HG03521 (cell line): ENCODE results near the gene SLC39A11.
"Not testable (repeated sequence)": the region's sequence is repeated elsewhere in the genome, so short reads cannot be mapped to it uniquely, and the experiment has no call there.

ENCODE experiments used
- ATAC-seq: cut with Tn5 transposase; IDR thresholded peaks from one replicate; pipeline ENCODE4 v1.9.1; 2021; ENCODE audit warnings: mild to moderate bottlenecking, moderate library complexity; ENCODE audit not compliant: unreplicated experiment

The SLC39A11 gene

GRCh38 chr17:72766761-72767356 lies 325.6 kb downstream of the SLC39A11 start:
- no peak for ATAC-seq

DNA sequence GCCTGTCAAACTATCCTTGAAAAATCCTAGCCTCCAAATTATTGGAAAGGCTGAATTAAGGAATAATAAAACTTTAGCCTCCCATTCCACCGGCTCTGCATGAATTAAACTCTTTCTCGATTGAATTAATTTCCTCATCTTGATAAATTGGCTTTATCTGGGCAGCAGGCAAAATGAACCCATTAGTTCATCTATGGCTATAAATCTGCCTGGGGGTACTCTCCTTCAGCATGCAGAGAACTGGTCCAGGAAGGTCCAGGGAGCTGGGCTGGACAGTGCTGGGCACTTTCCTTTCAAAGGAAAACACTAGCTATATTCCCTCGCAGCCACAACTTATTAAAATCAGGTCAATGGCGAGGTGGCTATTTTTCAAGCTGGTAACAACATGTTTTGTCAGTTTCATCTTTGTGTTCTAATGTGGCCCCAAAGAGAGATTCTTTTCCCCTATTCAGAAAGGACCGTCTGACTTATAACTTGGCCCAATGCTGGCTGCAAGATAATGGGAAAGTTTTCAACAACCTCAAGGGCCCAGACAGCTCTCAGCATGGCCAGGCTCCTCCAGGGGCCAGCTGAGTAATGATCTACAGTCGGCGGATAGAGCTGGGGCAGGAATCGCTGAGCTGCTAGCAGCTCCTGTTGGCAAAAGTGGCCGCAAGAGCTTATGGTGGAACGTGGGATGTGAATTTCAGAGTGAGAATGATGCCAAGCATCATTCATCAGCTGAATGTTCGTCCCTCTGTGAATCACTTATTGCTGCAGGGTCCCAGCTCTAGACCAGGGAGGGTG lies 326.9 kb downstream of the SLC39A11 start:
- ATAC-seq, result no peak

- ATAC-seq, result no peak
Observed at GRCh38 chr17:72764632-72765041, 327.9 kb downstream of the SLC39A11 start.

GRCh38 chr17:72763981-72764380 lies 328.5 kb downstream of the SLC39A11 start:
- ATAC-seq, result no peak

DNA sequence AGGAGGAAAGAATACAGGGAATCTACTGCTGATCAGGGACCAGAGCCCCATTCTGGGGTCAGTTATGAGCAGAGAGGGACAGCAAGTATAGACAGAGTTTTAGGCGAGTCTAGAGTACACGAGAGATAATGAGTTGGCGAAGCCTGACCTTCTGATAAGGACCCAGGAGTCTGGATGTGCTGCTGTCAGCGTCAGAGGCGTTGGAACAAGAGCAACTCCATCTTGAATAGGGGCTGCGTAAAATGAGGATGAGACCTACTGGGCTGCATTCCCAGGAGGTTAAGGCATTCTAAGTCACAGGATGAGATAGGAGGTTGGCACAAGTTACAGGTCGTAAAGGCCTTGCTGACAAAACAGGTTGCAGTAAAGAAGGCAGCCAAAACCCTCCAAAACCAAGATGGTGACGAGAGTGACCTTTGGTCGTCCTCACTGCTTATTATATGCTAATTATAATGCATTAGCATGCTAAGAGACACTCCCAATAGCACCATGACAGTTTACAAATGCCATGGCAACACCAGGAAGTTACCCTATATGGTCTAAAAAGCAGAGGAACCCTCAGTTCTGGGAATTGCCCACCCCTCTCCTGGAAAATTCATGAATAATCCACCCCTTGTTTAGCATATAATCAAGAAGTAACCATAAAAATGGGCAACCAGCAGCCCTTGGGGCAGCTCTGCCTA lies 330.5 kb downstream of the SLC39A11 start:
- not testable (repeated sequence) for ATAC-seq

DNA sequence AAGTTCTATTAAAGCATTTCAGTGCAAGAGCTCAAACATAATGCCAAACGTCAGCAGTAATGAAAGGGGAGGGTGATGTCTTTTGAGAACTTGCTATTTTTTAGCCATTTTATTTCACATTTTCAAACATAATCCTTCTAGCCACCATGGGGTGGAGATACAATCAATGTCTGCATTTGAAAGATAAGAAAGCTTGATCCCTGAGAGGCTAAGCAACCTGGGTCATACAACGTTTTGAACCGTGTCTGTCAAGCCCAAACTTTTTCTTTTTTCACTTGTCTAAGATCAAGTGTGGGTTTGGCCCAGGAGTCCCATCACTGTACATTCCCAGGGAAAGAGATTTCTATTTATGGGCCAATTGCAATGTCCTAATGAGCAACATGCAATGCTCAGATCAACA lies 331.1 kb downstream of the SLC39A11 start:
- ATAC-seq, result no peak

DNA sequence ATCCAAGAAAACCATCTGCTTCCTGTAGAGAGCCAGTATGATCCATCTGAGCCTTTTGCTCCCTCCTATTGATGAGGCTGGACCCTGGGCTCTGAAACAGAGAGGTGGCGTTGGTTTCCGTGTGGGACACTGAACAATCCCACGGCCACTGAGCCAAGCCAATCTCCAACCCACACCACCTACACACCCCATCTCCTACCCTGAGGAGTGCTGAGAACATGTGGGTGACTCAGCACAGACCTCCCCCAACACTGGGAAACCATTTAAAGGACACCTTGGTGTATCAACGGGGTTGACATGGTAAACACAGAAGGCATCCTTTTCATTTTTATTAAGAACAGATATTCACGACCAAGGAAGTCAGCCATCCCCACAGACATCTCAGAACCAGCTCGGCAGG lies 332.1 kb downstream of the SLC39A11 start:
- ATAC-seq, result no peak

- ATAC-seq, result no peak
Observed at GRCh38 chr17:72759301-72759700, 333.2 kb downstream of the SLC39A11 start.

- ATAC-seq, result no peak
Observed at GRCh38 chr17:72756256-72756655, 336.2 kb downstream of the SLC39A11 start.

- no peak for ATAC-seq
Observed at GRCh38 chr17:72754513-72754912, 338.0 kb downstream of the SLC39A11 start.

- ATAC-seq, result no peak
Observed at GRCh38 chr17:72751746-72752145, 340.7 kb downstream of the SLC39A11 start.

DNA sequence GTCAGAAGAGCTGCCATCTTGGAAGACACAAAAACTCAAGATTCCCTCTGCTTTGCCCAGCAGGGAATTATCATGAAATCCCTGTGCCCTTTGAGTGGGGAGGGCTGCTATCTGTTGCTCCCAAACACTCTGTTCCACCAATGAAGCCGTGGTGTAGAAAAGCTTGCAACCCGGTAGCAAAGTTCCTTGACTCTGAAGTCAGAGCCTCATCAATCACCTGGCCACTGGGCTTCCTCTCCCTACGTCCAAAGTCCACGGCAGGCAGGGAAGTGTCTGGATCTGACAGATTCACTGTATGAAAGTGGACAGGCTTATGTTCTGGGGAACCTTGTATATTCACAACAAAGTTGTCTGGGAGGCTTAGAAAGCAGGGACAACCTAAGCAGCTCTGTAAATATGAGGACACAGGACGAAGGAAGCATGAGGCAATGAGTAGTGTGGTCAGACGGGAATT lies 343.3 kb downstream of the SLC39A11 start:
- ATAC-seq, result no peak

GRCh38 chr17:72747501-72747900 lies 345.0 kb downstream of the SLC39A11 start:
- no peak for ATAC-seq

GRCh38 chr17:72745241-72745640 lies 347.2 kb downstream of the SLC39A11 start:
- no peak for ATAC-seq

DNA sequence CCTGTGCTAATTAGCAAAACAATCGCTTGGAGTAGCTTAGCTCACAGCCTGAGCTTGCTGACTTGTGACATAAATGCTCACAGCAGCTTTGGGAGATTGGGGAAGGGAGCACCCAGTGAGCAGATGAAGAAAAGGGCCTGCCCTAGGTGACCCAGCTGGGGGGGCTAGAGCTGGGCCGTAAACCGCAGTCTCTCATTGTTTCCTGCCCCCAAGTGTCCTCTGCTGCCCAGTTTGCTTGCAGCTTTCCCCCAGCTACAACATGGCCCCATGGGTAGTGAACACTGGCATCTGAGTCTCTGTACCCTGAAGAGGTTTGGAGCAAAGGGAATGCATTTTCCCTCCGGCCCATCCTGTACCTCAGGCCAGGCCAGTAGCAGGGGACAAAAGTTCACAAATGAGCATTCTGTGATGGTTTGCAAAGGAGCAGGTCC lies 349.4 kb downstream of the SLC39A11 start:
- ATAC-seq, result no peak

GRCh38 chr17:72737151-72737690 lies 355.3 kb downstream of the SLC39A11 start:
- no peak for ATAC-seq

GRCh38 chr17:72735592-72735991 lies 356.9 kb downstream of the SLC39A11 start:
- ATAC-seq, result no peak

- no peak for ATAC-seq
Observed at GRCh38 chr17:72735048-72735447, 357.4 kb downstream of the SLC39A11 start.

DNA sequence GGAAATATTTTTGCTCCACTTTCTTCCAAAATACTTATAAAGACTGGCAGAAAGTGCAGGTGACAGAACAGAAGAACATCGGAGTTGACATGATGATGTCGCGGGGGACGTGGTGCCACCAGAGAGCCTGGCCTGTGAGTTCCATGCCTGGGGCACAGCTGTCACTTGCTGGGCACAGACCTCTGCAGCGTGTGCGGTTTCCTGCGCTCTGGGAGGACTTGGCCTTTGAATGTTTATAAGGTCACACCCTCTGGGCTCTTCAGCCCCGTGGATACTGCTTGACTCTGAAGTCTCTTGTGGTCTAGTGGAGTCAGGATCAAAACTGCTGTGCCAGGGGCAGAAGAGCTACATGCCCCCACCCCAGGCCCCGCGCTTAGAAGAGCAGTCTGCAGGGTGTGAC lies 357.9 kb downstream of the SLC39A11 start:
- ATAC-seq, result no peak

- ATAC-seq, result no peak
Observed at GRCh38 chr17:72733619-72734282, 358.7 kb downstream of the SLC39A11 start.
